Lung microvascular endothelial cell (primary cell): ENCODE results near the gene MAD1L1. TPM values are rescaled to one million over a fixed set of nuclear protein-coding genes. Genes with fewer than 3 reads are reported as not detected.

ENCODE experiments used
- DNase-seq, 2 donors: peaks; one replicate each; pipeline versions ENCODE4 v3.0.0 to v3.0.0-alpha.2; 2010; ENCODE audit warnings: low read depth in 2 of 2
- total RNA-seq: library from RNA; depleted of rRNA; stranded (reverse); fragments of >200 nt; gene quantifications from 2 replicates; pipeline ENCODE4 v1.2.1, GENCODE V29; 2014

Gene MAD1L1
- total RNA-seq, 1 donor from 2014 or later = 46.0 TPM

DNA sequence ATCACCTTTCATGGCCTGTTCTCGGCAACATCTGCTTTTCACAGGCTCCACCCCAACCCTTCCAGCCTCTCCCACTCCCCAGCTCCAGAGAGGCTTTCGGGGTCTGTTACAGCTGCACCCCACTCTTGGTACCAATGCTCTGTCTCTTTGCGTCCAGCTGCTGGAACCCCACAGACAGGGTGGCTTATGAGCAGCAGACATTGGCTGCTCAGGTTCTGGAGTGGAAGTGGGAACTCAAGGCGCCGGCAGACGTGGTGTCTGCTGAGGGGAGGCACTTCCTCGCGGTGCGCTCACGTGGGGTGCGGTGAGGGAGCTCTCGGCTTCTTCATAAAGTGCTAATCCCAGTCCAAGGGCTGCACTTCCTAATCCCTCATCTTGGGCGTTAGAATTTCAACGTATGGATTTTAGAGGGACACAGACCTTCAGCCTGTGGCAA is 377.0 kb downstream of the MAD1L1 start:
- no peak for DNase-seq

DNA sequence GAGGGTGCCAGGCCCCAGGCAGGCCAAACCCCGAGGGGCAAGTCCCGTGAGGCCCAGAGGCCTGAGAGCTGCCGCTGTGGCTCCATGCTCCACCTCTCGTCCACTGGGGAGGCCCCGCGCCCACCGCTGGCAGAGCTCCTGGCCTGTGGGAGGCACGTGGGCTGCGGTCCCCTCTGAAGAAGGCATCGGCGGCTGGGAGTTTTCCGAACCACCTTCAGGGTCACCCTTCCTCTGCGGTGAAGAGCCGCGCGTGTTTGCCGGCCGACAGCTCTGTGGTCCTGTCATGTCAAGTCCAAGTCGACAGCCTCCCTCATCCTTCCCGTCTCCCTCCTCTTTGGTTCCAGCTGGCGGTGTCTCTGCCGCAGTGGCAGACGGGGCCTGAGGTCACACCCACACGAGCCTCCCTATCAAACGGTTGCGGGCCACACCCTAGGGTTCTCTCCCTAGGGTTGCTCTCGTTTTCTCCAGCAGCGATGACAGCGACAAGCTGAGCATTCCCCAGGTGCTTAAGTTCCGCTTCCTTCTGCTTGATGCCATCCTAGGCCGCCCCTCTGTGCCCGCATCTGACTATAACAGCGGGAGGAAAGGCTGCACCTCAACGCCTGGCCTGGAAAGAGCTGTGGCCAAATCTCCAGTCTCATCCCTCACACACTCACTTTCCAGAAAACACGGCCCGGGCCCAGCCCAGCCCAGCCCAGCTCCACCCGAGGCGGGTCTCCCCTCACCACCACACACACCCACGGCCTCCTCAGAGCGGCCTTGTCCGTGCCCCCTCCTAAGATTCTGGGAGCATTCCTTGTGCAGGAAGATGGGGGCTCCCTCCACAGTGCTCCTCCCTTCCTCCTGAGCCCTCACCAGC is 377.6 kb downstream of the MAD1L1 start:
- DNase-seq = no peak

DNA sequence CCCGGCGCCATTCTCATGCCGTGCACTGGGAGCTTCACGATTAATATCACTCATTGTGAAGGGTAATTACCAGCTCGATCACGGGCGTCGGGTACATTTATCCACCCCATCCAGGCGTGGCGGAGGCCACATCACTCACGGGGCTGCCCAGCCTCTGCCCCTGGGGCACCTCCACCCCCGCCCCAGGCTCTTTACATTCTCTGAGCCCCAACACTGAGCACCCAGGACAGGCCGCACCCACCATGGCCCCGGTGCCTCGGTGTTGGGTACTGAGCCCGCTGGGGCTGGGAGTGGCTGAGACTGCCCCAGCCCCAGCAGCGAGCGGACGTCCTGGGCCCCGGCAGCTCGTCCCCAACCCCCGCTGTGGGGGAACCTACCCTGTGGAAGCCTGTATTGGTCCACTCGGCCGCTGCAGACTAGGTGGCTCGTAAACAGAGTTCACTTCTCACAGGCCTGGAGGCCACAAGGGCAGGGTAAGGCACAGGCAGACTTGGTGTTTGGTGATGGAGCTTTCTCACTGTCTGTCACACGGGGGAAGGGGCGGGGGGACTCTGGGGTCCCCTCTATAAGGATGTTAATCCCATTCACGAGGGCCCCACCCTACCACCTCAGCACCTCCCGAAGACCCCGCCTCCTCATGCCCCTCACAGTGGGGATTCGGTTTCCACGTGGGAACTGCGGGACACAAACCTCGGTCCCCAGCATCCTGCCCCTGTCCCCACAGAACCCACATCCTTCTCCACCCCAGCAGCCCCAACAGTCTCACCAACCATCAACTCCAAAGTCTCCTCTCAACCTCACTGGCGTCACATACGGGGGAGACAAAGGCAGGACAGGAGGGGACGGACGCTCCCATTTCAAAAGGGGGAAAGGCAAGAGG is 378.5 kb downstream of the MAD1L1 start:
- no peak for DNase-seq

DNA sequence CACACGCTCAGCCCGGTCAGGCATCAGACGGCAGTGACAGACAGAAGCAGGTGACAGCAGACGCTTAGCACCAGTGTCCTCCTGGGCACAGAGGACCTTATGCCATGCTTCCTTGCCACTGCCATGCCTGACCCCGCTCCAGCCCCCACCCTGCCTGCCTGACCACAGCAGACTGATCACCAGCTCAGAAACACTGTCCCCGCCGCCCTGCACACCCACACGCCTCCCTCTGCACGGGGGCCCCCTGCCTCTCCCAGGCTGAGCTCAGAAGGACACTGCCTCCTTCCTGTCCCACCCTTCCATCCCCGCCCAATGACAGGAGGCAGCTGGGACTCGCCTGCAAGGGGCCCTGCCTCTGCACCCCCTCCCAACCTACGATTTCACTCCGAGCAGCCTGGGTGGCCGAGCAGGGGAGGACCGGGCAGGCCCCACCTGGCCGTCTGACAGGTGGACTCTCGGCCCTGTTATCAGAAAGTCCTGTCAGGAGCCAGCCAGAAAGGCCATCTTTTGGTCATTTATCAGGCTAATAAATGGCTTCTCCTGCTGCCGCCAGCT is 379.2 kb downstream of the MAD1L1 start:
- DNase-seq = no peak

DNA sequence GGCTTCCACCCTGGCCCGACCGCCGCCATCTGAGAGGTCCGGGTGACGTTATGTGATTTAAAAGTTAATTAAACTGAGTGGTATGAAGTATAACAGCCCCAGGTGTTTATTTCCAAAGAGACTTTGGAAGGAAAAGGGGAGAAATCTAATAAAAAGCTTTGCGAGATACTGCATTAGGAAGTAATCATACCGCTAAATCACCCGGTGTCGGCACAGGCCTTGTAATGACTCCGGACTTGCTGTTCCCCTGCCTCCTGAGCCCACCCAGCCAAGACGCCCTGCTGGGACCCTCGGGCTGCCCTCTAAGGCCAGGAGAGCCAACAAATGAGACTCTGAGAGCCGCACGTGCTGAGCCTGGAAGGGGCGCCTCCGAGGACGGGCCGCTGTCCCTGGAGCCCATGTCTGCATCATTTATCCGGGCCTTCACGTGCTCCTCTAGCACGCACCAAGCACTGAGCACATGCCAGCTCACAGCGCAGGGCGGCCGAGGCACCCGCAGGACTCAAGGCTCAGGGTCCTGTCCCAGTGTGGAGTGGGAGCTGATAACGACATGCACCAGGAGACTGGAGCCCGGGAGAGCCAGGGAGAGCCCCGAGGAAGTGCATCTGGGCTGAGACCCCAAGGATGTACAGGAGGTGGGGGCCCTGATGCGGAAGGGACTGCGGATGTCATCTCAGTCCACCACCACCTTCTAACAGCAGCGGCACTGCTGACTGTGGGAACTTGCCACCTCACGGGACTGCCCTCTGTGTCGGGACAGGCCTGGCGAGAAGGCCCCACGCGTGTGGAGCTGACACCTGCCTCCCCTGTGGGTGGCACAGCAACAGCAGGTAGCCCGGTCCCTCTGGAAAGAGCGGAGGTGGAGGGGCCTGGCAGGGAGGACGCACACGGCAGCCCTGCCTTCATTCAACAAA is 380.0 kb downstream of the MAD1L1 start:
- DNase-seq = no peak

DNA sequence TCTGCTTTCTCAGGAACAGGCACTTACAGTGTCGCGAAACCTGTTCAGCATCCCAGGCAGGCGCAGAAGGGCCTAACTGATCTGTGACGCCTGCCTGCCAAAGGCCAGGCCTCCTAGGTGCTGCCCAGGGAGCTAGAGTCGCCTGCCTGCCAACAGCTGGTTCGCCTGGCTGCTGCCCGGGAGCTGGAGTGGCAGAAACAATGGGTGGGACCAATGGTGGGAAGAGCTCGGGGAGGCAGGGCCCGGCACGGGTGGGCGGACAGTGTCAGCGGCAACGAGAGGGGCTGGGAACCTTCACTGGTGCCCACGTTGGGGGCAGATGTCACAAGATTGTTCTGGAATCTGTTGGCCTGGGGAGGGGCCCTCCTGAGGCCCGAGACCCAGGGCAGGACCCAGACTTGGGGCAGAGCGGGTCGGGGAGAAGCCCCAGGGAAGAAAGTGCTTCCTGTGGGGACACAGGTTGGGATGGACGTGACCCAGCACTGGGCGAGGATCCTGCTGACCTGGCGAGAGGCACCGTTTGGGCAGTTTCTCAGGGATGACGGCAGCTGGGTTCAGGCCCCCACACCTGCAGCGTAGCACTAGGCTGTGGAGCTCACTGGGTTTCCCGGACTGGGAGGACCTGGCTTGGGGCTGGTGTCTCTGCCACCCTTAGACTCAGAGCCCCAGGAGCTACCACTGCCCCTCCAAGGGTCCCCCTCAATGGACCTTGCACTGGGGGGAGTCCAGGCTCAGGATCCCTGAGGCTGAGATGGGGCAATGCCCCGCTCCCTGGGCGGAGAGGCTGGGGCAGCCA is 380.8 kb downstream of the MAD1L1 start:
- no peak for DNase-seq

DNA sequence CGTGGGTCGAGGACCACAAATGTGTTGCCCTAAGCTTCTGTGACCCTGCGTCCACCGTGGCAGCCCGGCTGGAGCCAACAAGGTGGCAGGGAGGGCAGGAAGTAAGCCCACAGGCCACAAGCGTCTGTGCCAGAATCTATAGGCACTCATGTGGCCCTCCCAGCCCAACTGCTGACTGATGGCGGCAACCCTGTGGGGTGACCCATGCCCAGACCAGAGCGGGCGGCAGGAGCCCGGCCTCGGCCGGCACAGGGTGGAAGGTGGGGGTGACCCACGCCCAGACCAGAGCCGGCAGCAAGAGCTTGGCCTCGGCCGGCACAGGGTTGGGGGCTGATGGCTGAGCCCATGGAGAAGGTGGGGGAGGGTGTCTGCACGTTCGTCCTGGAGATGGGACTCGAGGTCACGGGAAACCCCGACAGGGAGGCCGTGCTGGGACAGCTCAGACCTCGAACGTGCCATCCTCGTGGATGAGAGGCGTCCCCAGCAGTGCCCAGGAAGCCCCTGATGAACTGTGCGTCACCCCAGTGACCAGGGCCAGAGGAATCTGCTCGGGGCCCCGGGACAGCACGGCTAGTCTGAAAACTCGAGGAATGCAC is 381.7 kb downstream of the MAD1L1 start:
- no peak for DNase-seq

DNA sequence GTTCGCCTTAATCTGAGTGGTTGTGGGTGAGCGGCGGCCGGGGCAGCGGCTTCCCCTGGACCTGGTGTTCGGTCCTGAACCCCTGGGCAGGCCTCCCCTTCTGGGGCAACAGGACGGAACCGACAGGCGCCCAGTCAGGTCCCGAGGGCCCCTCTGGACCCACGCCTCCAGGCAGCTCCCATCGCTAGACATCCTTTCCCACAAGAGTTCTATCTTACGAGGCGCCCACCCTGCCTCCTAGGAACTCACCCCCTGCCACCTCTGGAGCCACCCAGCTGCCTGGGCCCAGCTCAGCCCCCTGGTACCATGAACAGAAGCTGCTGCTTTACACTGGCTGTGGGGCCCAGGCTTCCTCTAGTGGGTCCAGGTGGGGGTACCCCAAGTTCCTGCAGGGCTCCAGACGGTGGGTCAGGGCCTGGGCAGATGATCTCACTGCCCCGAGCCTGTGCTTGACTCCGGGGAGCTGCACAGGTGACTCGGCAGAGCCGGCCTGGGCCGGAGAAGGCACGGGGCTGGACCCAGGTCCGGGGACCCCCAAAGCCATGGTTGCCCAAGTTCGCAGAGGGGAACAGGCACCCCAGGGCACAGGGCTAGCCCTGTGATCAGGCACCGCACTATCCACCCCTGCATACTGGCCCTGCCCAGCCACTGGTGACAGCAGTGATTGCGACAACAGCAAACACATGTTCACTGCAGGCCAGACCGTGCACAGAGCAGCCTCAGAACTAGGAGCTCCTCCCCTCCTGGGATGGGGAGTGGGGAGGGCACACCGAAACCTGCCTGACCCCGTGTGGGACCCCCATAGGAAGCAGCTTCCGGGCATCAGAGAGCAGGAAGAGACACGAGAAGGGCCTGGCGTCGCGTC is 382.4 kb downstream of the MAD1L1 start:
- no peak for DNase-seq

DNA sequence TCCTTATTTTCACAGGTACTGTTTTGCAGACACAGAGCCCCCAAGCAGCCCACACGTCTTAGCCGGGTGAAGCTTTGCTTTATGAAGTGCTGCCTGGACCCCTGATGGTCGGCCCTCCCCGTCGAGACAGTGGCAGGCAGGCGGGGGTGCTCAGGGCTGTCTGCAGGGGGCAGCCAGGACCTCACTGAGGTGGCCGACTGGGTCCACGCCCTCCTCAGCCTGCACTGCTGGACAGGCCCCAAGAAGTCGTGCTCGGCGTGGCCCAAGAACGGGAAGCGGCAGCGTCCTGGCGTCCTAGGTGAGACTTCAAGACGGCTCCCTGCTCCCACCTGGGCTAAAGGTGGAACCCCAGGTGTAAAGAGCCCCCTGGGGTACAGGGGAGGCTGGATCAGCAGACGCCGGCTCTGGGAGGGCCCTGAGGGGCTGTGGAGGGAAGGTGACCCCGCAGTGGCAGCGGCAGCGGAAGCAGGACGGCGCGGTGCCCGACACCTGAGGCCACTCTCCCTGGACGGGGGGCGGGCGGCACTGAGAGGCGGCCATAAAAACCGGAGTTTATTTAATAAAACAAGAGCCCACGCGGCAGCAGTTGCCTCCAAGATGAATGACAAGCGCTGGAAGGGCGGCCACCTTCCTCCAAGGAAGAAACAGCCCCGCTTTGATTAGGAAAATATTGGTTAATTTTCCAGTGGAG is 383.2 kb downstream of the MAD1L1 start:
- no peak for DNase-seq

DNA sequence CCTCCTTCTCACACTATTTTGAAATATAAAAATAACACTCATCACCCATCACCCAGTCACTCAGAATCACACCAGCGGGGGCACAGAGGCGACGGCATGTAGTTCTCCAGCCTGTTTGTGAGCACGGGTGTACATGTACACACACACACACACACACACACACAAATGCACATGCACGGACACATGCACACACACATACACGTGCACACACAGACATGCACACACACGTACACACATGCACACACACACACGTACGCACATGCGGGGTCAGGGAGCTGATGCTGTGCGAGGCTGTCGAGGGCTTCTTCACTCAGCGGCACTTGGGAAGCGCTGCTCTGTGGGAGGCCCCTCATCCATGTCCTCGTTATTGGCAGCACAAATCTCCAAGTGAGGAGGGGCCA is 383.8 kb downstream of the MAD1L1 start:
- DNase-seq = no peak

DNA sequence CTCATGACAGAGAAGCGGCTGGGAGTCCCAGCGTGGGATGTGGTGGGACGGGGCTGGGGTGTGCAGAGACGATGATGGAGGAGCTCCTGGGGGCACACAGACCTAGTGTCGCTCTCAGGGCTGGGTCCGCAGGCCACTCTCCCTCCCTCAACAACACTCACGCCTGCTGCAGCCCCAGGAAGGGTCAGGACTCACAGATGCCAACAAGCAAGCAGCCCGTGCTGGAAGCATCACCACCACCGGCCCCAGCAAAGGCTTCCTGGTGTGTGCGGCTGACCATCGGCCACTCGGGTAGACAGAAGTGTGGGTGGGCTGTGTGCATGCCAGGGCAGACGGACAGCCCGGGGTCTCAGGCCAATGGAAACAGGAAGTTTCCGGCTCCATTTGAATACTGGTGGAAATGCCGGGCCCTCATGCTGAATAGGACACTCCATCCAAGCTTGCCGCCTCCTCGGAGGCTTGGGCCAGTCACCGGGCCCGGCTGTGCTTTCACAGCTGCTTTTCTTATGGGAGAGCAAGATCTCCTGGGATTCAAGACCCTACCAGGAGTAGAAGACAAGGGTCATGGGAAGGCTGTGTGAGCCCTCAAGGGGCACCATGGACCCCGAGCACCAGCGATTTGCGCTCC is 384.6 kb downstream of the MAD1L1 start:
- peak; percentile 14 to 56 for DNase-seq

DNA sequence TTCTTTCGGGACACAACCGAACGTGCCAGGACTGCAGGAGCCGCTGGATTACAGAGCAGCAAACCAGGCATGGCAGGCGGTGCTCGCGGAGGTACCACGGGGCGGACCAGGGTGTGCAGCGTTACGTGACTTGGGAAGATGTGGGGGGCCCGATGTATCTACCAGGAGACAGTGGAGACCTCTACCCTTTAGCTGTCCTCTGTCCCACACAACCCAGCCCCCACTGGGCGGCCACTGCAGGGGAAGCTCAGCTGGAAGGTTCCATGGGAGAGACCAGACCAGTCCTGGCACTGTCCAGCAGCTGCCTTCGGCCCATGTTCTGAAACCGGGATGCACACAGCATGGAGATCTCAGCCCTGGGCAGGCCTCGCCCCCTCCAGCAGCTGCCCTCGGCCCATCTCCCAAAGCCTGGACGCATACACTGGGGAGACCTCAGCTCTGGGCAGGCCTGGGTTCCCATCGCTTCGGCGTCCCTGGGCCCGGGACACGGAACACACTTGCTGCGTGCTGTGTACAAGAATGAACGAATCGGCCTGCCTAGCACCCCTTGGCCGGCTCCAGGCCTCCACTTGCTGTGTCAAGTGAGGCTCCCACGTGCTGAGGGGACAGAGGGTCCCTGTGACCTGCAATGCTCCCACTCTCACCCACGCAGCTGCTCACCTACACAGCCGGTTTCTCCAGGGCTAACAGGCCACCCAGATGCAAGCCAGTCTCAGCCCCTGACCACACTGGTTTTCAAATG is 385.3 kb downstream of the MAD1L1 start:
- no peak for DNase-seq

DNA sequence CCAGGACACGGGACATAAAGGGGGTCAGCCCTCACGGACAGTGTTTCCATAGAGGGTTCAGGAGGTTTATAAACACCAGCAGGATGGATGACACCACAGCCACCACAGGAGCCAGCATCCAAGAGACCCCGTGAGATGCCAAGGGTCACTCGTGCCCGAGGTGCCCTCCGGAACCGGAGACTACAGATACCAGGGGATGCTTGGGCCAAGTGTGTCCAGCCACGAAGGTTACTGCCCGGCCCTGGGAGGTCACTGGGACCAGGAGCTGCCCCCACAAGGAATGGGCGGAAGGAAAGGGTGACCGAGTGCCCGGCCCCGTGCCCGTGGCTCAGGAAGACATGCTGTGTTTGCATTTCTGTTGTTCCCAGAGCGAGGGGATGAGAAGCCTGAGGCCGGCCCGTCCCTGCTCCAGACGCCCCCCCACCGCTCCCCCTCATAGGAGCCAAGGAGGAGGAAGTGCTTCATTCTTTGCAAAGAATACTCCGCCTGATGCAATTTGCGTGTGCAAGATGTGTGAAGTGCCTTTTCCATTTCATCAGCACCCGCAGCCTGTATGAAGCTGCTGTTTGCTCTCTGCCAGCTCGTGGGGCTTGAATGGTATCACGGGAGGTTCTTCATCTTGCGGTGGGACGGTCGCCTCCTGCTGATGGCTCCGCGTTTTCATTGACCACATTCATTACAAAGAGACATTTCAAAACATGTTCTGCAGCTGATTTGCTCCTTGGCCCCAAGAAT is 386.2 kb downstream of the MAD1L1 start:
- DNase-seq = no peak

DNA sequence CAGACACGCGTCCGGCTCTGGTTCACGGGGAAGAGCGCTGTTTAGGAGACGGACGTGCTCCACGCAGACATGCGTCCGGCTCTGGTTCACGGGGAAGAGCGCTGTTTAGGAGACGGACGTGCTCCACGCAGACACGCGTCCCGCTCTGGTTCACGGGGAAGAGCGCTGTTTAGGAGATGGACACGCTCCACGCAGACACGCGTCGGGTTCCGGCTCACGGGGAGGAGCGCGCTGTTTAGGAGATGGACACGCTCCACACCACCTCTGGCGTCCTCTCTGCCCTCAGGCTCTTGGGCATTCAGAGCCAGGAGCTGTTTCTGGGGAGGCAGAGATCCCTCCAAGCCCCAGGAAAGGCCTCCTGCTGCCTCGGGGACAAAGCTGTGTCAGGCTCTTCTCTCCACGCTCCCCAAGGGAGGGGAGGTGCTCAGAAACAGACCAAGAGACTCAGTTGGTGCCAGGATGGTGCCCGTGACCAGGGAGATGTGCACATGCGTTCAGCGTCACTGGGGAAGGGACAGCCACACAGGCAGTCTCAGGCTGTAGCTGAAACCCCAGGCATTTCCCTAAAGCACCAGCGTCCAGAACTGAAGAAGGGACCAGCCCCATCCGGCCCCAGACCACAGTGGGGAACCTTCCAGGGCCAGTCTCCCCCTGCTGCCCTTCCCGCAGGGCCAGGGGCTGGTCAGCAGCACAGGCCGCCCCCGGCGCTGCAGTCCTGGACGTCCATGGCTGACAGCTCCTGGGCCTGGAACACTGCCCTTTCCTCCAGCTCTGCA is 387.0 kb downstream of the MAD1L1 start:
- no peak for DNase-seq

DNA sequence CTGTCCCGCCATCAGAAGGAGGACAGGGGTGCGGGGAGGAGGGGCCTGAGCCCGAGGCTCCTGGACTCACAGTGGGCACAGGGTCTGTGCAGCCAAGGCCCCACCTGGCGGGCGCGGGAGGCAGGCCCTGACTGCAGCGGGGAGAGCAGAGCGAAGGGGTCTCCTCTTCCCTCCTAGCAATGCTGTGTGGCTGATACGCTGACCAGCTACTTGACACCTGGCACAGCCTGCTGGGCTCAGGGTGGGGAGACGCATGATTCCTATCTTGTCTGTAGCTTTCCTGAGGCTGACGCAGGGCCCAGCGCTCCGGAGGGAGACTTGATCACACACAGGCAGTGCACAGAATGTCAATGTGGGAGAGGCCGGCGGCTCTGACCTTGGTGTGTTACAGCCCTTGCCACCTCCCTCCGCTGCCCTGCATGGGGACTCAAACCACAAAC is 387.8 kb downstream of the MAD1L1 start:
- no peak for DNase-seq
